PFSK-1 (cell line): Measurements from ENCODE around the gene HMGCL.

ENCODE experiments used
- FOXP2 ChIP-seq: optimal IDR thresholded peaks from 2 replicates; pipeline ENCODE3; 2011; ENCODE audit warnings: borderline replicate concordance, control low read depth, inconsistent platforms; ENCODE audit not compliant: insufficient read depth; ENCODE audit errors: extremely low read length, extremely low read depth
- POLR2AphosphoS5 ChIP-seq: IDR thresholded peaks from 2 replicates; pipeline ENCODE4 v1.6.1; 2012; ENCODE audit warnings: low read depth, mild to moderate bottlenecking, control low read depth, low read length, moderate library complexity
- SIN3A ChIP-seq: IDR thresholded peaks from 2 replicates; pipeline ENCODE4 v1.6.1; 2012; ENCODE audit warnings: mild to moderate bottlenecking, low read length, moderate library complexity, borderline replicate concordance; ENCODE audit not compliant: insufficient read depth
- TAF1 ChIP-seq: IDR thresholded peaks from 2 replicates; pipeline ENCODE4 v1.6.1; 2012; ENCODE audit warnings: low read length, control low read depth, borderline replicate concordance; ENCODE audit not compliant: insufficient read depth
- TF ChIP-seq, protein P1 (sequence below), 2 experiments: IDR thresholded peaks; 2 replicates each; pipeline versions ENCODE4 v1.6.1 to v1.8.0; 2011 to 2012; ENCODE audit warnings: low read depth in 2 of 2, low read length in 2 of 2, control low read depth in 1 of 2, inconsistent platforms in 1 of 2, mild to moderate bottlenecking in 1 of 2, moderate library complexity in 1 of 2; ENCODE audit not compliant: insufficient read depth in 1 of 2

DNA sequence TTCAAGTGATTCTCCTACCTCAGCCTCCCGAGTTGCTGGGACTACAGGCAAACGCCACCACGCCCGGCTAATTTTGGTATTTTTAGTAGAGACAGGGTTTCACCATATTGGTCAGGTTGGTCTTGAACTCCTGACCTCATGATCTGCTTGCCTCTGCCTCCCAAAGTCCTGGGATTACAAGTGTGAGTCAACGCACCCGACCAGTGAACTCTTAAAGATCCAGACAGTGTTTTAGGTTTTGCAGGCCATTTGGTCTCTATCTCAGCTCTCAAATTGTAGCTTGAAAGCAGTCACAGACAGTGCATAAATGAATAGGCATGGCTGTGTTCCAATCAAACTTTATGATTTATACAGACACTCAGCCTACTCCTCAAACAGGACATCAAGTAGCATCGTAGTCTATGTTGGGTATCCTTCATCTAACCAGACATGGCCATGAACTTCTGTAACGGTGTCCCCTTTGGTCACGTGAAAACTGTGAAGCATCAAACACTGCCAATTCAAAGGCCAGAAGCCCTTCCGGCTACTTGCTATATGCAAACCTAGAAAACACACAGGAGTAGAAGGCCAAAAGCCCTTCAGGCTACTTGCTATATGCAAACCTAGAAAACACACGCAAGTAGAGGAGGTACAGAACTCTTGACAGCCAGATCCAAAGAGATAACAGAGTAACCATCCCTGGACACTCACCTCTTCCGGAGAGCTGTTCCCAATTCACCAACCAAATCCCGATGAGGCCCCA, 39.7 kb upstream of the HMGCL start:
- TF ChIP-seq, protein P1, sequence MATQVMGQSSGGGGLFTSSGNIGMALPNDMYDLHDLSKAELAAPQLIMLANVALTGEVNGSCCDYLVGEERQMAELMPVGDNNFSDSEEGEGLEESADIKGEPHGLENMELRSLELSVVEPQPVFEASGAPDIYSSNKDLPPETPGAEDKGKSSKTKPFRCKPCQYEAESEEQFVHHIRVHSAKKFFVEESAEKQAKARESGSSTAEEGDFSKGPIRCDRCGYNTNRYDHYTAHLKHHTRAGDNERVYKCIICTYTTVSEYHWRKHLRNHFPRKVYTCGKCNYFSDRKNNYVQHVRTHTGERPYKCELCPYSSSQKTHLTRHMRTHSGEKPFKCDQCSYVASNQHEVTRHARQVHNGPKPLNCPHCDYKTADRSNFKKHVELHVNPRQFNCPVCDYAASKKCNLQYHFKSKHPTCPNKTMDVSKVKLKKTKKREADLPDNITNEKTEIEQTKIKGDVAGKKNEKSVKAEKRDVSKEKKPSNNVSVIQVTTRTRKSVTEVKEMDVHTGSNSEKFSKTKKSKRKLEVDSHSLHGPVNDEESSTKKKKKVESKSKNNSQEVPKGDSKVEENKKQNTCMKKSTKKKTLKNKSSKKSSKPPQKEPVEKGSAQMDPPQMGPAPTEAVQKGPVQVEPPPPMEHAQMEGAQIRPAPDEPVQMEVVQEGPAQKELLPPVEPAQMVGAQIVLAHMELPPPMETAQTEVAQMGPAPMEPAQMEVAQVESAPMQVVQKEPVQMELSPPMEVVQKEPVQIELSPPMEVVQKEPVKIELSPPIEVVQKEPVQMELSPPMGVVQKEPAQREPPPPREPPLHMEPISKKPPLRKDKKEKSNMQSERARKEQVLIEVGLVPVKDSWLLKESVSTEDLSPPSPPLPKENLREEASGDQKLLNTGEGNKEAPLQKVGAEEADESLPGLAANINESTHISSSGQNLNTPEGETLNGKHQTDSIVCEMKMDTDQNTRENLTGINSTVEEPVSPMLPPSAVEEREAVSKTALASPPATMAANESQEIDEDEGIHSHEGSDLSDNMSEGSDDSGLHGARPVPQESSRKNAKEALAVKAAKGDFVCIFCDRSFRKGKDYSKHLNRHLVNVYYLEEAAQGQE (IDR thresholded peaks at IDR 0.05; ENCODE audit: insufficient read depth in 1 of 2, low read depth in 2 of 2, low read length in 2 of 2) = no peak
- no peak for TF ChIP-seq SIN3A
- no peak for TF ChIP-seq POLR2AphosphoS5
- TF ChIP-seq TAF1 = no peak
- no peak for TF ChIP-seq FOXP2
